ENCODE measurements around the gene ZBTB46. TPM values are rescaled to one million over a fixed set of nuclear protein-coding genes. Genes with fewer than 3 reads are reported as not detected.

ZBTB46 gene
- total and polyA plus RNA-seq, 10 of the 15 experiments (the other 5 are each of a cell fraction or from before 2014, with no cell fraction given) = 0.15 to 0.92 (median 0.34) TPM

- Histone ChIP-seq H3K4me1 (ENCODE audit: control insufficient read depth, insufficient read depth, low read length) (no peaks in the 10 kb centered on the region), H3K4me2 (ENCODE audit: control insufficient read depth, insufficient read depth) (no peak overlapping the region), H3K9me3 (replicated peaks; ENCODE audit: control insufficient read depth, insufficient read depth, low read length) (no peaks in the 10 kb centered on the region), H3K4me3 (no peak overlapping the region), H3K79me2 (ENCODE audit: control insufficient read depth, insufficient read depth, low read length) (no peaks in the 10 kb centered on the region), H3K27ac (ENCODE audit: control insufficient read depth, insufficient read depth) (no peak overlapping the region), H3K36me3 (ENCODE audit: control insufficient read depth in 2 of 2, insufficient read depth in 2 of 2, low read length in 1 of 2) (no peaks in the 10 kb centered on the region), H4K20me1 (ENCODE audit: control insufficient read depth, insufficient read depth) (no peaks in the 10 kb centered on the region), H3K27me3 (replicated peaks in 1 of 2; ENCODE audit: control insufficient read depth in 2 of 2, insufficient read depth in 2 of 2, low read length in 1 of 2) (no peaks in the 10 kb centered on the region), H3K9ac (ENCODE audit: control insufficient read depth, insufficient read depth, low read length) (no peak overlapping the region), H2AFZ (ENCODE audit: control insufficient read depth, low read depth, low read length) (no peak overlapping the region)
- CTCF ChIA-PET = no interaction called here
- TF ChIP-seq SIX5 (IDR thresholded peaks at IDR 0.05; ENCODE audit: low read depth, low read length, severe bottlenecking) (no peak), PML (IDR thresholded peaks at IDR 0.05; ENCODE audit: low read length) (no peak), MYB (IDR thresholded peaks at IDR 0.05; ENCODE audit: borderline replicate concordance, low read depth, low read length) (no peak), NFYA (IDR thresholded peaks at IDR 0.05; ENCODE audit: borderline replicate concordance, low read depth, low read length) (no peak), FOS (IDR thresholded peaks at IDR 0.05; ENCODE audit: borderline replicate concordance, extremely low read depth, insufficient read length) (no peak), ZBTB33 (IDR thresholded peaks at IDR 0.05) (no peak), TARDBP (IDR thresholded peaks at IDR 0.05; ENCODE audit: borderline replicate concordance) (no peak), FOXK2 (IDR thresholded peaks at IDR 0.05) (no peak)
- no peak for DNase-seq (ENCODE audit: low read depth, low spot score)
- SMC1A ChIA-PET (ENCODE audit: uncharacterized antibody, unreplicated experiment) = no interaction called here
- intact Hi-C loops (cut with micrococcal nuclease; ENCODE audit: unreplicated experiment) (no loop called here), in situ Hi-C loops (cut with MboI) (no loop called here)
- 70% methylated on average over 38 of the region's 38 CpGs for WGBS (ENCODE audit: insufficient coverage, insufficient replicate concordance, low lambda C conversion rate, missing lambda C conversion rate)
- FAIRE-seq = no peak
- no peak for ATAC-seq
- POLR2A ChIA-PET = interaction anchor here (0.6 to 0.7 kb wide), 2 partner anchors 15 to 190 kb away, joined by 4 to 6 read pairs; no protein-coding TSS in a partner anchor
- BruUV-seq (replicated peaks) = no TSS peak
- RAD21 ChIA-PET (ENCODE audit: unreplicated experiment) = no interaction called here
These were observed 64.2 kb downstream of the ZBTB46 start for GRCh38 chr20:63766695-63767426.

Data from GM12878 (cell line).